GM11168 (cell line): Measurements from ENCODE around the gene CYTH4.

ENCODE experiments used
- in situ Hi-C: fragments of 300-500 bp; cut with MboI; formaldehyde crosslinking; loops from one replicate; pipeline ENCODE4 v1.12.0; 2022; ENCODE audit warnings: low sequenced_read_pairs; ENCODE audit not compliant: unreplicated experiment

The CYTH4 gene

DNA sequence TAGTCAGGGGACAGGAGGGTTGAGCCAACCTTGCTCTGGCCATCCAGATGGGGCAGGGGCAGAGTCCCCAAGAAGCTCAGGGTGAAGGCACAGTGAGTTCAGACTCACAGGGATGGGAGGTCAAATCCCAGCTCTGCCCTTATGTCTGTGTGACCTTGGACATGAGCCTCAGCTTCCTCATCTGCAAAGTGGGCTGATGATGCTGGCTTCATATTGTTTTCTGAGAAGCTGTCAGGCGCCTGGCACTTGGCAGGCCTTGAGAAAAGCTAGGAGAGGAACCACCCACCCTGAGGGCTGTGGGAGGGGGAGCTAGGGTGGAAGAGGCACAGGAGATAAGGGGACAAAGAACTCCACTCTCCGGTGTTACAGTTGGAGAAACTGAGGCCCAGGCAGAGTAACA lies 23.6 kb downstream of the CYTH4 start:
- in situ Hi-C loops: no loop called here

DNA sequence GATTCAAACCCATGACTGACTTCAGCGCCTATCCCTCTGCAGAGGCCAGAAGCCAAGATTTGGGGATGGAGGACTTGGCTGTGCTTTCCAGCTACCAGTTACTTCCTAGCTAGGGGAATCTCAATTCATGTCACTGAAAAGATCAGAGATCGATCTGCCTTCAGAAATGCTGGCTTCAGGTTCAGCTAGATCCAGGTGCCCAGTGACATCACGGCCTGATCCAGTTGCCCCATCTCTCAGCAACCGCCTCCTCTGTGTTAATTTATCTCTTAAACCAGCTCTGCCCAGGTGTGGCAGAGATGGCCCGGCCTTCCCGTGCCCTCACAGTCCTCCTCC lies 24.2 kb downstream of the CYTH4 start:
- in situ Hi-C loops: no loop called here

DNA sequence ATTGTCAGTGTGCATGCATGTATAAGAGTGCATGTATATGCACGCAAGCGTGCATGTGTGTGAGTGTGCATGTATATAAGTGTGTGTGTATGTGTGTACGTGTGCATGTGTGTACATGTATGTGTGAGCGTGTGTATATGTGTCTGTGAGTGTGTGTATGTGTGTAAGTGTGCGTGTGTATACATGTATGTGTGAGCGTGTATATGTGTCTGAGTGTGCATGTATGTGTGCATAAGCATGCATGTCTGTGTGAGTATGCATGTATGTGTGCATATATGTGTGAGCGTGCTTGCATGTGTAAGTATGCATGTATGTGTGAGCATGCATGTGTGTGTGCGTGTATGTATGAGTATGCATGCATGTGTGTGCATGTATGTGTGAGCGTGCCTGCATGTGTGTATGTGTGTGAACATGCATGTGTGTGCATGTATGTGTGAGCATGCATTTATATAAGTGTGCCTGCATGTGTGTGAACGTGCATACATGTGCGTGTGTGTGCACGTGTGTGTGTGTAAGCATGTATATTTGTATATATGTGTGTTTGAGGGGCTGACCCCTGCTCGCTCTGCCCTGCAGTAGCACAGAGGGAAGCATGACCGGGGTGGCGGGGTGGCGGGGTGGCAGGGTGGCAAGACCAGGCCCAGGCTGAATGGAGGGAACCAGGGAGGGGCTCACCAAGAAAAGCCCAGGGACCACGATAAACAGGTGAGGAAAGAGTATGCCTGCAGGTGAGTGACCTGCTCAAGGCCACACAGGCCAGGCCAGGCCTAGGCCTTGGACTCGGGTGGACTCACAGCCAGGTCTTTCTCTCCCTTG lies 26.3 kb downstream of the CYTH4 start:
- in situ Hi-C loops: no loop called here

DNA sequence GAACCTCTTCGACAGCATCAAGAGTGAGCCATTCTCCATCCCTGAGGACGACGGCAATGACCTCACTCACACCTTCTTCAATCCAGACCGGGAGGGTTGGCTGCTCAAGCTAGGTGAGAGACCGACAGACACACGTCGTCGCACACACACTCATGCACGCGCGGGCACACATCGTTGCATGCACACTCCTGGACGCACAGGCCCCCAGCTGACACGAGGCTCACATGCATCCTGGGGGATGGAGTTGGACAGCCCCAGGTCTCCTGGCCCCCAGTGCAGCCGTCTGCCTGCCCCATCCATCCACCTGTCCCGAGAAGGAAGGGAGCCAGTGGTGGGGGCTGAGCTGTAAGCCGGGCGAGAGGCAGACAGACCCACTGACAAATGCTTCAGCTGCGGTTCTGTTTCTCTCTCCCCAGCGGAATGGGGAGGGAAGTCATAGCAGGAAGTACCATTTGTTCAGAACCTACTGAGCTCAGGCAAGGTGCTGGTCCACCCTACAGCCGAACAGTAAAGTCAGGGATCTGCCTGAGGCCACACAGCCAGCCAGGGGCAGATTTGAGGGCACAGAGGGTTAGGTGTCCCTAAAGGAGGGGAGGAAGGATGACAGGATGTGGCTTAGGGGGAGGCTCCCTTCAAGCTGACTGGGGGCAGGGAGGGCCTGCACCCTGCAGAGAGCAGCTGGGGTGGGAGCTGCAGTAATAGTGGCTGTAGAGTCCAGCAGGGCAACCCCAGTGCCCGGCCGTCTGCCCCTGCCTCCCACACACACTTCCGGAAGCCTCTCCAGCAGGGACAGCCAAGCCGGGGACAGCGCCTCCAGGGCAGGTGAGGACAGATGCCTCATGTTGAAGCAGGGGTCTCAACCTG lies 27.1 kb downstream of the CYTH4 start:
- in situ Hi-C loops: no loop called here

DNA sequence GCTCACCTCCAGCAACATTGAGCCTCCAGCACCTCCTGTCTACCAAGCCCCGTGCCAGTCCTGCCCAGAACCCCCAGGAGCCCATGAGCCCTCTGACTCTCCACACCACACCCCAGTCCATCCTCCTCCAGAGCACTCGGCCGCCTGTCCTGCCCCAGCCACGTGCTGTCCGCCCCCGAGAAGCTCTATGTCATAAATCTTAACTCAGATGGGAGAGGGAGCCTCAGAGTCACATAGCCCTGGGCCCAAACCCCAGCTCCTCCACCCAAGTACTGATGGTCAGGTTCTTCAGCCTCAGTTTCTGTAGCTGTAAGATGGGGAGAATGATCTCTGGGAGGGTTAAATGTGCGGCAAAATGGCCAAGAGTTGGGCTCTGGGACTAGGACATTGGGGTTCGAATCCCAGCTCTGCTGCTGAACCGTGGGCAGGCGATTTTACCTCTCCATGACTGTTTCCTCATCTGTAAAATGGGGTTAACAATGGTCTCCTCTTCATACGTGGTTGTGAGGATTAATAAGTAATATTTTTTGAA lies 27.8 kb downstream of the CYTH4 start:
- in situ Hi-C loops: no loop called here

DNA sequence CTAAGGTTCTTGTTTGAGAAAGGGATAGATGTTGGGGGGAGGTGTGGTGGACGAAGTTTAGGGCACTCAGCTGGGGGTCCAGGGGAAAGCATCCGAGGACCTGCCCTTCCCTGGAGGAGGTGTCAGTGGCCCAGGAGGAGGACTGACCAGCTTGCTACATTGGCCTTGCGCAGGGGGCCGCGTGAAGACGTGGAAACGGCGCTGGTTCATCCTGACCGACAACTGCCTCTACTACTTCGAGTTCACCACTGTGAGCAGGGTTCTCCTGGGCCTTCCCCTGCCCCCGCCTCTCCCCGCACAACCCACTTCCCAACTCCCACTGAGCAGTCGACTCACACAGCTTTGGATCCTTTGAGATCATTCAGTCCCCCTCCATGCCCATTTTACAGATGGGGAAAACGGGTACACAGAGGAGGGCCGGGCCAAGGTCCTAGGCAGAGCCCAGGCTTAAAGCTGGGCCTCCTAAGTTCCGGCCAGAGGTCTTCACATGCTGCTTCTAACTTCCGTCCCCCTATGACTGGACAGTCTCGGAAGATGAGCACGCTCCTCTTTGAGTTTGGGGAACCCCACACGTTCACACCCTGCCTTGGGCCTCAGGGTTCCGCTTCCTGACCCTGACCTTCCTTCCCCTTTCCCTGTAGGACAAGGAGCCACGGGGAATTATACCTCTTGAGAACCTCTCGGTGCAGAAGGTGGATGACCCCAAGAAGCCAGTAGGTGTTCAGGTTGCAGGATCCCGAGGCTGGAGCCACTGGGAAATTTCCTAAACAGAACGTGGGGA lies 28.7 kb downstream of the CYTH4 start:
- in situ Hi-C loops: no loop called here

DNA sequence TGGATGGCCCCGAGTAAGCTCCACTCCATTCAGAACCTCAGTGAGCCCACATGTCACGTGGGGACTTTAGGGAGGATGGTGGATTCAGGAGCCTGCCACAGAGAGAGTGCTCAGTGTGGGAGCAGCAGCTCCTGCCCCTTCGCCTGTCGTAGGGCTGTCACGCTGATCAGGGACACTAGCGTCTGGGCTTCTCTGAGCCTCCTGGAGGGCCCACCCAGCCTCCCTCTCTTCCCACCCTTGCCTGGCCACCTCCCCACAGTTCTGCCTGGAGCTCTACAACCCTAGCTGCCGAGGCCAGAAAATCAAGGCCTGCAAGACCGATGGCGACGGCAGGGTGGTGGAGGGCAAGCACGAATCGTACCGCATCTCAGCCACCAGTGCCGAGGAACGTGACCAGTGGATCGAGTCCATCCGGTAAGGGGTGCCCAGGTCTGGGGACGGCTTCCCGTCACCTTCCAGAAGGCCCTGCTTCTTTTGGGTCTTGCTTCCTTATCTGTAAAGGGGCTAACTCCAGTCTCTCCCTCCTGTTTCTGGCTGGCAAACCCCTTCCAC lies 29.5 kb downstream of the CYTH4 start:
- in situ Hi-C loops: no loop called here

DNA sequence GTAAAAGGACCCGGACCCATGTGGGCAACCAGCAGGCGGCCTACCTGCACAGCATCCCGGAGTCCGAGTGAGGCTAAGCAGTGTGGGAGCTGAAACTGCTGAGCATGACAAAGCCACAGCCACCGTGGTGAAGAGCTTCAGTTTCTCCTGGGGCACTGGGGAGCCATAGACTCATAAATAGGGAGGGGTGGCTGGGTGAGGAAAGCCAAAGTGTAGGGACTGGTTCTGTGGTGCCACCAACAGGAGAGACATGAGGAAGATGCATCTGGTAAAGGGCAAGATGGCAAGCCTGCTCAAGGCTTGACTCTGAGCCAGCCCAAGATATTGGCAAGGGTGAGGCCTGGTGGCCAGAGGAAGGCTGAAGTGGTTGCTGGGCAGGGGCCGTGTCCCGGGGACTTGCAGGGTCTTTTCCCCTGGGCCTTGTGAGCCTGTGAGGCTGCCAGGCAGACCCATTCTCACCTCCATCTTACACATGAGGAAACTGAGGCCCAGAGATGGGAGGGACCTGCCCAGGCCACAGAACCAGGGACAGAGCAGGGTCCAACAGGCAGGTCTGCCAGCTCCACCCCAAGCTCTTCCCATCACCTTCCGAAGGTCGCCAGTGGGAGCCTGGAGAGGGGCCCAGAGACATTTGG lies 30.4 kb downstream of the CYTH4 start:
- in situ Hi-C loops: no loop called here

DNA sequence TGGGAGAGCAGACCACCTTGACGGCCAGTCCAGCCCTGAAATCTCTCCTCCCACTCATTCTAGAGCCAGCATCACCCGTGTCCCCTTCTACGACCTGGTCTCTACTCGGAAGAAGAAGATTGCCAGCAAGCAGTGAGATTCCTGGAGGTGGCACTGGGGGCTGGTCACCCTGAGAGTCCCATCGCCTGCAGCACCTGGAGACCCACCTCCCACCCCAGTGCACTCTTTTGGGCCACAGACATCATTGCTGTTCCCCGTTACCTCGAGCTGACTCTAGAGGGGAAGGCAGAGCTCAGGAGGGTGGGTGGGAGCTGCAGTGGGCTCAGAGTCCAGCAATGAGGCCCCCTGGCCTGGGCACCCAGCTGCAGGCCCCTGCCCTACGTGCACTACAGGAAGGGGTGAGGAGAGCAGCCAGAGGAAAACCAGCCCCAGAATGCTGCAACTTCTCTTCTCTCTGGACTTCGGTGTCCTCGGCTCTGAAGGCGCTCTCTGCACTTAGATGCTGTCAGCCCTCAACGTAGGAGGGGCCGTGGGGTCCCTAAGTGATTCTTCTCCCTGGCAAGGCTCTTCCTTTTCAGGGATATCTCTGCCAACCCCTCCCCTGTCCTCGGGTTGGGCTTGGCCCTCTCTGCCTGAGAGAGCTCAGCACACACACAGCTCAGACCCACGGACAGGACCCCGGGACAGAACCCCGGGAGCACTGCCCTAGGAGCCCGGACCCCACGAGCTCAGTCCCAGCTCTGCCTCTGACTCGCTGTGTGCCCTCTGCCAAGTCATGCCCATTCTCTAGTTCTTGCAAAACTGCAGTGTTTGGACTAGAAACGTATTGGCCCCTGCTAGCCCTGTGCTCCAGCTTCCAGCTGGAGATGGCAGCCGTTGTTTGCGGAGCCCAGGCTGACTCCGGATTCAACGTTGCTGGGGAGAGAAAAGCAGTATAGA lies 31.3 kb downstream of the CYTH4 start:
- in situ Hi-C loops: no loop called here

DNA sequence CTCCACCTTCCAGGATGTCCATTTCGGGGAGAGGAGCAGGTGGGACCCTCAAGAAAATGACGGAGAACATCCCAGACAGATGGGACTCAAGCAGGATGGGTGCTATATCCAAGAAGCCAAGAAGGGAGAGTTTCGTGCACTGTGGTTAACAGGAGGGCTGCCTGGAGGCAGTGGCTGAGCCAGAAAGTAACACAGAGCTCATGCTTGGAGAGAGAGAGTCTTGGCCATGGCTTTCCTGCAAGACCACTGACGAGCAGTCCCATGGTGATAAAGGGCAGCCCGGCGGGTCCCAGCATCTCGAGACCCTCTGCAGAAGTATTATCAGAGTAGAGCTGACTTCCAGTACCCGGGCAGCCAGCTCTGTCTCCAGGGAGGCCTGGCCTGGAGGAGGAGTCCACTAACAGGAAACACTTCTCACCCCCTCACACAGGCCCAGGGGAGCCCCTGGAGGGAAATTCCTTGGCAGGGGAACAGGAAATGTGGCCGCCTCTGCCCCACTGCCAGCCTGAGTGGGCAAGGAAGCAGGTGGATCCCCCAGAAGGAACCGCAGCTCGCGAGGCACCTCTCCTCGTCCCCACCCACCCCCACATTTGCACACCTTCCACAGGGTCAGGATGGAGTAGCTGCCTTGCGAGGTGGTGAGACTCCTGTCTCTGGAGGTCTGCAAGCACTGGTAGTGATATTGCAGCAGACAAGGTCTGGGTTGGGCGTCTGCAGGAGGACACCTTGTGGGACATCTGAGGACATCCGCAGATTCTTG lies 32.2 kb downstream of the CYTH4 start:
- in situ Hi-C loops: no loop called here

DNA sequence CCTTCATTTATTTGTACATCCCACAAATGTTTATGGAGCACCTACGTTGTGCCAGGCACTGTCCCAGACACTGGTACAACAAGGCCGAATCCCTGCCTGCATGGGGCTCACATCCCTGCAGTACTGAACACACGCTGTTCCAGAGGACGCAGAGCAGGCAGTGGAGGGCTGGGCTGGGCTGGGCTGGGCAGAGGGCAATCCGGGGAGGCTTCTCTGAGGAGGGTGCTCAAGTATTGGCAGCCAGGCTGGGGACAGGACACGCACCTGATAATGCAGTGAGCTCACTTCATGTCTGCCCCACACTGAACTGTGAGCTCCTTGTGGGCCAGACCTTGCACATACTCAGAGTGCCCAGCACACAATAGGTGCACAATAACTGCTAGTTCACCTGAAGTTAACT lies 34.1 kb downstream of the CYTH4 start:
- in situ Hi-C loops: no loop called here

DNA sequence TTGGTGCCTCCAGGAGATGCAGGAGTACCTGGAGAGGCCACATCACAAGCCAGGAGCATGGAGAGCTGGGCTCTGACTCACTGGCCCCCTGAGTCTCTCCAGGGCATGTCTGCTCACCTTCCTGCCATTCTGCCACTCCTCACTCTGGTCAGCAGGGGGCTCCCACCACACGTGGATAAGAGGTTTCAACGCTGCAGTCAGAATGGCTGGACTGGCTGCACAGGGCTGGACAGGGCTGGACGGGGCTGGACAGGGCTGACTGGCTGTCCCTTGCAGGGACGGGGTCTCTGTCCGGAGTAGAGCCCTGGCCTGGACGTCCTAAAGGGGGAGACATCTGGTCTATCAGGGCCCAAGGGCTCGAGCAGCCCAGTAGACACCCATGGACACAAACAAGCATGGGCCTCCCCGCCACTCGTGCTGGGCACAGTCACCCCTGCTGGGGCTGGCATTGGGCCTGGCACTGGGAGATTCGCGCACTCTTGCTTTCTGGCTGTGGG lies 34.6 kb downstream of the CYTH4 start:
- in situ Hi-C loops: no loop called here

DNA sequence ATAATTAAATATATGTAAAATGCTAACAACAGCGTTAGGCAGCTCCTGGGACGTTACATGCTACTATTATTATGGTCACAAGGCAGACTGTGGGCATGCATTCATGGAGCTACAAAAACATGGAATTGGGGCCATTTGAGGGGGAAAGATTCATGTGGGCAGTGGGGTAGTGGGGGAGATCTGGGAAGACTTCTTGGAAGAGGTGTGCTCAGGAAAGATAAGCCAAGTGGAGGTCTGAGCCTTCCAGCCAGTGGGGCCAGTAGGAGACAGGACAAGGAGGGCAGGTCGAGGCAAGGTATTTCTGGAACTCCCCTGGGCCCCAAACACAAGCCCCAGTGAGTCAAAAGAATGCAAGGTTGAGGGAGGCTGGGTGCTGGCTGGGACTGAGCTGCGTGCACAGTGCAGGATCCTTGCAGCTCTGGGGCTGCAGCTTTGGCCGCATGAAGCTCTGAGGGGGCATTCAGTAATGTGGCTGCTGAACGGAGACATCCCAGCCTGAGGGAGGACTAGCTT lies 35.4 kb downstream of the CYTH4 start:
- in situ Hi-C loops: no loop called here

DNA sequence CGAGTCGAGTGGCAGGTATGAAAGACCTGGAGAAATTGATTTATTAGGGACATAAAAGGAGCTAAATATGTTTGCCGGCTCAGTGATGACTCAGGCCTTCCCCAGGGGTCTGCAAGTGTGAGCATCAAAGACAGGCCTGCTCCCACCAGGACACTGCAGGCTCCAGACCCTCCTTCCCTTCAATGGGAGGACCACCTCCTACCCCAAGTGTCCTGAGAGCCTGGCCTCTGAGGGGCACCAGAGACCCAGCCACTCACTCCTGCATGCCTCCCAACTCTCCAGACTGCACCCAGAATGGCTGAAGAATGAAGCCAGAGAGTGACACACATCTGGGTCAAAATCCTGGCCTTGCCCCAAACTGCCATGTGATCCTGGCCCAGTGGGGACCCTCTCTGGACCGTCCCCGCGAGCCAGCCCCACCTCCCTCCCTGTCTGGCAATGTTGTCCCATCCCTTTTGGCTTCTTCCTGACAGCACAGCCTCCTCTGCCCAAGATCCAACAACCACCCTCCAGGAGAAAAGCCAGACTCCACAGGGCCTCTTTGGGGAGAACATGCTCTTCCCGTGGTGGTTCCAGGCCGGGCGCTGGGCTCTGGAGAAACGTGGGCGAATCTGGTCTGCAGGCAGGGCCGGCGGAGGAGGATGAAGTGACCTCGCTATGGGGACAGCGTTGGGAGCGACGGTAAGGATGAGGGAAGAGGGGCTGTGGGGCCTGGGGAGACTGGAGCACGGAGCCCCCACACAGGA lies 36.2 kb downstream of the CYTH4 start:
- in situ Hi-C loops: no loop called here

DNA sequence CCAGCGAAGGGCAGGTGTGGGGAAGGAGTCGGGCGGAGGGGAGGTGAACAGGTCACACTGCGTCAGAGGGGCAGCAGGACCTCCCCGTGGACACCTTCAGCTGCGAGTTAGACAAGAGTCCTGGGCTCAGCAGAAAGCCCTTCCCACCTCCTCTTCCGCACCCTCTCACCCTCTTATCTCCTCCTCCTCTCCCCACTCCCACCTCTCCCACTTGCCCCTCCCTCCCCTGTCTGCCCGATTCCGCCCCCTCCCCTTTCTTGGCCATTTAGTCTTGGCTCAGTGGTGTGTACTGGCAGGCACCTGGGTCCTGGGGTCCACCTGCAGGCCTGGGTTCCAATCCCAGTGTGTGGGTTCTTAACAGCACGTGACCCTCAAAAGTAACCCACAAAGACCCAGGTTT lies 37.2 kb downstream of the CYTH4 start:
- in situ Hi-C loops: no loop called here

DNA sequence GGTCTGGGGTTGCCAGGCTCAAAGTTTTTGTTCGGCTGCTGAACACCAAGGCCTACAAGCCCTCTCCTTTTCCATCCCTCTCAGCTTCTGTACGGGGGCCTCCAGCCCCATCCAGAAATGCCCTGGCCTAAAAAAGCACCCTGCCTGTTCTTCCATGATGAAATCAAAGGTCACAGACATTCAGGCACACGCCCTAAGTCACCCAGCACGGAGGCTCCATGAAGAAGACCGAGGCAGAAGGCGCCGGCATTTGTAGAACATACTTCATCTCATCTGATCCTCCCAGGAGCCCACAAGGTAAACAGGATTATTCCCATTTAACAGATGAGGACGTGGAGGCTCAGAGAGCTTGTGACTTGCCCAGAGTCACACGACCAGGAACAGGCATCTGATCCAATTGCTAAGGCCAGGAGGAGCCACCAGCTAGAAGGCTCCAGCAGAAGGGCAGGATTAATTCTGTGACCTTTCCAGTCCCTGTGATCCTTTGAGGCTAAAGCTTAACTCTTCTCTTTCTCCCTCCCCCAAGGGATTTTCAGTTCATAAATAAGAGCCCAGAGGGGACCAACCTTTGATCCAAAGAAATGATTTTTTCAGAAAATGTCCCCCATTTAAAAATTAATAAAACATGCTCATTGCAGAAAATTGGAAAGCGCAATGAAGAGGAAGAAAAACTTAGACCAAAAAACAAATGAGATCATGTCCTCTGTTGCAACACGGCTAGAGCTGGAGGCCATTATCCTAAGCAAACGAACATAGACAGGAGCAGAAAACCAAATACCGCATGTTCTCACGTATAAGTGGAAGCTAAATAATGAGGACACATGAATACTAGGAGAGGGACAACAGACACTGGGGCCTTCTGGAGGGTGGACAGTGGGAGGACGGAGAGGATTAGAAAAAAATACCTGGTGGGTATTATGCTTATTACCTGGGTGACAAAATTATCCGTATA lies 38.7 kb downstream of the CYTH4 start:
- in situ Hi-C loops: loop anchor here (5.0 kb wide), 1 partner anchor 126 kb away; no protein-coding TSS in a partner anchor
